ENCODE measurements around the gene HIVEP2.

Gene HIVEP2

DNA sequence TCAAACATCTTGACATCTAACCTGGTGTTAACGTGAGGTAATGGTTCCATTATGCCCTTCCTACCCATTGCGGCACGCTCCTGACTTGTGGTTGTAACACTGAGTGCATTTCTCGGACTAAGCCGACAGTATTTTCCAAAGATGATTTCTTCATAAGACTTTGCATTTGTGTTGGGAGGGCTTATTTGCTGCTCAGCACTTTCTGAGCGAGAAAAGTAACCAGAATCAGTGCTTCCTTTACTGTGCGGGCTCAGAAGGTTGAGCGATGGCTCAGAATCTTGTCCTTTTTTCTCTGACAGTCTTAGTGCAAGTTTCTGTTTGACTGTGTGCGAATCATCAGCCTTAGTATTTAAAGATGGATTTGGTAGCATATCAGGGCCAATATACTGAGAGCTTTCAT, 171.7 kb downstream of the HIVEP2 start:
- H3K27me3 Mint-ChIP-seq: no peaks in the 10 kb centered on the region
- H3K9me3 Mint-ChIP-seq: no peaks in the 10 kb centered on the region
- H3K4me3 Mint-ChIP-seq: peak overlapping the region; percentile 38
- peaks cover 56% of the 10 kb centered on the region for H3K4me1 Mint-ChIP-seq
- peak overlapping the region; percentile 91 for H3K27ac Mint-ChIP-seq
- H3K36me3 Mint-ChIP-seq: peaks cover 45% of the 10 kb centered on the region

DNA sequence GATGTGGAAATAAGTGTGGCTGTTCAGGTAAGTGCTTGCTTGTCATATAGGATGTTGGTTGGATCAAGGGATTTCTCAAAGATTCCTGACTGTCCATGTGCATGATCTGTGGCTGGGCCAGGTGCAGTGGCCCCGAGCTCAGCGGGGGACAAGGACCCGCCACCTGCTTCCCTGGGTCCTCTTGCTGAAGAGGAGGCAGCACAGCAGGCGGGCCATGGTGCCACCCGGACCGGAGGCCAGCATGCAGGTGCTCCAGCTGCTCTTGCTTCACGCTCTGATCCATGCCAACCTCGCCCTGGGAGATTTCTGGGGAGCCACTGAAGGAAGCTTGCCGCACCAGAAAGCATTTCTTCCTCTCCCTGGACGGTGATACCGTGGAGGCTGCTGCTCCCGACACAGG, 173.8 kb downstream of the HIVEP2 start:
- Mint-ChIP-seq H3K4me1 (peaks cover 68% of the 10 kb centered on the region), H3K9me3 (no peaks in the 10 kb centered on the region), H3K27ac (no peak overlapping the region)

DNA sequence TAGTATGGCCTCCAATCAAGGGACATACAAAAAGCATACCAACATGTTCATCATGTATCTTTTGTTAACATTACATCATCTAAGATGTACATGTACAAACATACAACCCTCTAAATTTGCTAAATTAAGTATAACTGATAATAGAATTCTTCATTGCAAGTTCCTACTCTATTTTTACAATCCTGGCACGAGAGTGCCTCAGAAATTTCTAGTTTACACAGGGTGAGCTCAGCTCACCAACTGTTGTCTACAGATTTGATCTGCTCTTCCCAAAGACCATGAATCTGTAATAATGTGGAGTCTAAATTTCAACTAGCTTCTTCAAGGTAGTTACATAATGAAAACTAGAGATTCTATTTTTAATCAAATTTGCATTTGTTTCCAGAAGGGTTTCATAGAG, 179.7 kb downstream of the HIVEP2 start:
- peaks cover 33% of the 10 kb centered on the region for H3K36me3 Mint-ChIP-seq
- no peaks in the 10 kb centered on the region for H3K9me3 Mint-ChIP-seq
- H3K4me3 Mint-ChIP-seq: no peak overlapping the region
- H3K4me1 Mint-ChIP-seq: peaks cover 71% of the 10 kb centered on the region
- no peaks in the 10 kb centered on the region for H3K27me3 Mint-ChIP-seq
- H3K27ac Mint-ChIP-seq: peak overlapping the region; percentile 17

More for the DNA sequence above, 173.8 kb downstream of the HIVEP2 start:
- no peaks in the 10 kb centered on the region for H3K27me3 Mint-ChIP-seq
- H3K36me3 Mint-ChIP-seq: peaks cover 58% of the 10 kb centered on the region
- H3K4me3 Mint-ChIP-seq: no peak overlapping the region

DNA sequence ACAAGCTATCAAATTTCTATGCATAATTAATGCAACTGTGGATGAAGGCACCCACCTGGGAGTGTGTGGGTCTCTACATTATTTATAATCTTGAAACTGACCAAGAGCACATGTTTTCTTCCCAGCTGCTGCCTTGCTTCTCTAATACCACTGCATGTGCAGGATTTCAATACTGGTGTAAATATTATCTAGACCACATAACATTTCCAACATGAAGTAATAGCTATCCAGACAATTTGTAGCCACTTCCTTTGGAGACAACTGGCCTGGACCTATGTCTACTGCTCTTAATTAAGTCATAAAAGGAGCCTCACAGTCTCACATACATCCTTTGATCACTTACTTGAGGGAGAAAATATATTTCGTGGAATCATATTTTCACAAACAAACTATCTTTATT, 180.7 kb downstream of the HIVEP2 start:
- Mint-ChIP-seq H3K9me3 (no peaks in the 10 kb centered on the region), H3K4me1 (peaks cover 64% of the 10 kb centered on the region), H3K4me3 (no peak overlapping the region), H3K36me3 (peaks cover 30% of the 10 kb centered on the region), H3K27me3 (no peaks in the 10 kb centered on the region), H3K27ac (peak overlapping the region; percentile 47)

DNA sequence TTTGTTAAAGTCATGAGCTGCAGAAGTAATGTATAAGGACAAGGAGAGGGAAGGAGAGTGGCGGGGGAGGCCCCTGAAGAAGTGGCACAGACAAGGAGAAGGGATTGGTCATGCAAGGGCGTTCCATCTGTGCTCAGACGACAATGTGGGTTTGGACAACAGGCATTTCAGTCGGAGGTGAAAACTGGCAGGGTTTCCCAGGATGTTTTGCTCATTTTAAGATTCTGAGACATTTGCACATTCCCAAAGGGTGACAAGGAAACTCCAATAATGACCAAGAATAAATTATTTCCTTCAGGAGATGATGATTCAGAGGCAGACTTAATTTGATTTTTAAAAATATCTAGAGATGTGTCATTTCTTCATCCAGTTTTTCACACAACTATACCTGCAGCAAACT, 181.8 kb downstream of the HIVEP2 start:
- Mint-ChIP-seq H3K27me3 (no peaks in the 10 kb centered on the region), H3K4me1 (peaks cover 61% of the 10 kb centered on the region), H3K36me3 (peaks cover 29% of the 10 kb centered on the region), H3K4me3 (no peak overlapping the region), H3K9me3 (no peaks in the 10 kb centered on the region), H3K27ac (peak overlapping the region; percentile 94)

DNA sequence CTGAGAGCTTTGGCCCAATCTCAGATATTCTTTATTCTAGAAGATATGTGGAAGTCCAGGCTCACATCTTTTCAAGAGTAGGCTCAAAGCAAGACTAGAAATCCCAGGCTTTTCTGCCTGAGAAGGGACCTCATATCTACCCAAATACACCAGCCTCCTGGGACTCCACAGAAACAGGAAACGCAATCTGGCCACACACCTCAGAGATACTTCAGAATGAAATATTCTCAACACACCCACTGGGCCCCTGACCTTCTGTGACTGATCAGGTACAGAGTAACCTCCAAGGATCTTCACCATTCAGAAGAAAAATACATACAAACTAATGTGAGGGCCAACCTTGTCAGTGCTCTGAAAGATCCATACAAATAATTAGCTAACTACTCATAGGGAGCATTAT, 183.2 kb downstream of the HIVEP2 start:
- peak overlapping the region; percentile 88 for H3K27ac Mint-ChIP-seq

DNA sequence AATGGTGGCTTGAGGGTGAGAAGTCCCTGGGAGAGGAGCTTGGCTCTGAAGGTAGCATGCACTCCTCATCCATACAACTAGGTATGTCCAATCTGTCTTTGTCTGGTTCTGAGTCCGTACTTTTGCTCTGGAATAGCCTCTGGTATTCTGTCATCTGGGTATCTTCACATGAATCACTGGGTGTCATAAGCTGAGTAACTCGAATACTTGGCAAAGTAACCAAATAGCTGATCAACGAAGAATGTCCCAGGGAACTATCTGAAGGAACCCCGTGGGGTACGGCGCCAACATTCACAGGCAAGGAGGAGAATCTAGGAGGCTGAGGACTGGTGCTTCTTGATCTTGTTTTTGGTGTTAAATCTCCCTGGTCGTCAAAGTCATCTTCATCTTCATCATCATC, 184.8 kb downstream of the HIVEP2 start:
- no peak overlapping the region for H3K4me3 Mint-ChIP-seq
- H3K9me3 Mint-ChIP-seq: peaks cover 5% of the 10 kb centered on the region
- H3K4me1 Mint-ChIP-seq: peaks cover 66% of the 10 kb centered on the region
- peaks cover 39% of the 10 kb centered on the region for H3K36me3 Mint-ChIP-seq
- H3K27ac Mint-ChIP-seq: peak overlapping the region; percentile 65
- no peaks in the 10 kb centered on the region for H3K27me3 Mint-ChIP-seq

More for the DNA sequence above, 183.2 kb downstream of the HIVEP2 start:
- Mint-ChIP-seq H3K4me3 (no peak overlapping the region), H3K27me3 (no peaks in the 10 kb centered on the region), H3K4me1 (peaks cover 60% of the 10 kb centered on the region), H3K9me3 (no peaks in the 10 kb centered on the region), H3K36me3 (peaks cover 30% of the 10 kb centered on the region)

DNA sequence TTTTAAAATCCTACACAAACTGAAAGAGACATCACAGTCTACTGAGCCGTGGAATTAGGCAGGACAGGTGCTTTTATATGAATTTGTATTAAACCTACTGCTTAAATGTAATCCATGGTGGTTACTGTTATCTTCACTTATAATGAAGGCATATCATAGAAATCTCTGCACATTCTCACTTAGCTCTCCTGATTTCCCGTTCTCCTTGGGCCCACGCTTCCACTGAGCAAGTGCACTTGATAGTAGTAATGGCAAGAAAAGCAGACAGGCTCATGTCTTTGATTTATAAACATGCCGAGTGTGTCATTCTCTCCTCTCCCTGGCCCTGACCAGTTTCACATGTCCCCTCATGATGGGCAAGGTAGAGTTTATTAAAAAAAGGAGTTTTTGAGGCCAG, 186.3 kb downstream of the HIVEP2 start:
- H3K36me3 Mint-ChIP-seq: peaks cover 43% of the 10 kb centered on the region
- H3K4me1 Mint-ChIP-seq: peaks cover 61% of the 10 kb centered on the region
- no peak overlapping the region for H3K4me3 Mint-ChIP-seq
- H3K9me3 Mint-ChIP-seq: peaks cover 5% of the 10 kb centered on the region
- peak overlapping the region; percentile 3 for H3K27ac Mint-ChIP-seq
- H3K27me3 Mint-ChIP-seq: no peaks in the 10 kb centered on the region

DNA sequence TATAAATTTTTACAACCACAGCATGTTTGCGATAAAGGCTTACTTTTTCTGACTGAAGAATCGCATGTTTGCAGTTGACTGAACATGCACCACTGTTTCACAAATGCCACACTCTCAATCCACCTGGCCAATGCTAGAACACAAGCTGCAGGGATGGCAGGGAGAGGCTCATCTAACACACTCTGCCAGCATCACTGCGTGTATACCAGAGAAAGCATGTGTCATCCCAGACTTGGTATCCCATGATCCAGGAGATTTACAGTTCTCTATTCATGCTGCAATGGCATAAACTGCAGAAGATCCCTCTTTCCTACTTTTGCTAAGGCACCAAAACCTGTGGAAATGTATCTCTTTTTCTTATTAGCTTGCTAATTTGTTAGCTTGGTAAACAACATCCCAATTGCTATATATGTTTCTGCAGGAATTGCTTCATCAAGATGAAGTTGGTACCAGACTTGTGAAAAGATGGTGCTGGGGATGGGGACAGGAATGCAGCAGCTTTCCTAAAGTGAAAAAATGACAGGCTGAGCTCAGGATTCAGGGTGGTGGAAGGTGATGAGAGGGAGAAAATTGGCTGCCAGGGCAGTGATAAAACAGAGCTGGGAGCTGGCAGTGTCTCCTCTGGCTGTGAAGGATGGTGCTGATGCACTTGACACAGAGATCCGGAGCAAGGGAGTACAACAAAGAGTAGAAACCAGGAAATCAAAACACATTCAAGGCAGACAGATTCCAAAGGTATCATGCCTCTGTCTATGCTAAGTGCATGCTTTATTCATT, 186.9 kb downstream of the HIVEP2 start:
- Mint-ChIP-seq H3K36me3 (peaks cover 48% of the 10 kb centered on the region), H3K27me3 (no peaks in the 10 kb centered on the region), H3K27ac (peak overlapping the region; percentile 59), H3K4me1 (peaks cover 61% of the 10 kb centered on the region), H3K4me3 (no peak overlapping the region), H3K9me3 (peaks cover 5% of the 10 kb centered on the region)

DNA sequence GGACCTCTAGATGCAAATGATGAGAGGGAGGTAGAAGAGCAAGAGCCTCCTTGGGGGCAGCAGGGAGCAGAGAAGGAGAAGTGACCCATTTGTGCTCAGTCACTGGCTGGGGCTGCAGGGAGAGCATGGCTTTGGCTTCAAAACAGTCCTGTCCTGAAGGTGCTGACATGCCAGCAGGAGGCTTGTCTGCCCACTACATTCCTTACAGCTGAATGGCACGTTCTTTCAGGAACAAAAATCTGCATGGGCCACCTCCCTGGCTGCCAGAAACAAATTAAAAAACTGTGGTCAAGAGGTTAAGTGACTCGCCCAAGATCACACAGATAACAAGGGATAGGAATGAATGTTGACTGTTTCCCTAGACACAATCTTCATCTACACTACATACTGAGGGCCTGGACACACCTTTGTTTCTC, 188.8 kb downstream of the HIVEP2 start:
- Mint-ChIP-seq H3K4me1 (peaks cover 51% of the 10 kb centered on the region), H3K36me3 (peaks cover 43% of the 10 kb centered on the region), H3K4me3 (no peak overlapping the region), H3K27ac (peak overlapping the region; percentile 79), H3K9me3 (peaks cover 5% of the 10 kb centered on the region), H3K27me3 (no peaks in the 10 kb centered on the region)

DNA sequence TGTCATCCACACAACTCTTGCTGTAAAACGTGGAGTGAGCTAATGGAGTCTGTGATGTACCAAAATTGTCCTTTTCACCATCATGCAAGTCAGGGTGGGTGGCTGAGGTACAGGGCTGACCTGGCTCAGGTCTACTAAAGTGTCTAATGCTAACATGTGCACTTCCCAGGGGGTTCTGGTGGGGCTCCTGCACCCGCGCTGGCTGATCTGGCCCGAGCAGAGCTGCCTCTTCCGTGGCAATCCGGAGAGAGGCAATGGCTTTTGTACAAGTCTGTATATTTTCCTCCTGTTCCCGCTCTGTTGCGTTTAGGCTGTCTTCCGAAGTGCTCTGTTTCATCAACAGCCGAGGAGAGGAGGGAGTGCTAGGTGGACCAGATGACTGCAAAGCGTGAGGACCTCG, 191.8 kb downstream of the HIVEP2 start:
- Mint-ChIP-seq H3K4me3 (no peak overlapping the region), H3K27ac (peak overlapping the region; percentile 68)

DNA sequence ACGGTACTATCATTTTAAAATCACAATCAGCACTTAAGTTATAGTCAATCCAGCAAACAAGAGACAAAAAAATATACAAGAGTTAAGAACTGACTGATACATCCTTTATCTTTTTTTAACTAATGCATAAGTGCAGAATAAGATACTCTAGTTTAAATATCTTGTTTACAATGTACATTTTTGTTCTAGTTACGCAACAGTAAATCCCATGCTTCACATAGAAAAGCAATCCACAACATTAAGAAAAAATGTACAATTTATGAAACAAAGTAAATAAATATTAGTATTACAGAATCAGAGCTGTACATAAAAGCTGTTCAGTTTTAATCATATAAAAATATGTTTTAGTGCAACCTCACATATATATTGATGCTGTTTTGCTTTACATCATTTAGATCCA, 192.6 kb downstream of the HIVEP2 start:
- H3K27me3 Mint-ChIP-seq: no peaks in the 10 kb centered on the region

More for the DNA sequence above, 191.8 kb downstream of the HIVEP2 start:
- Mint-ChIP-seq H3K36me3 (peaks cover 36% of the 10 kb centered on the region), H3K9me3 (peaks cover 5% of the 10 kb centered on the region), H3K27me3 (no peaks in the 10 kb centered on the region), H3K4me1 (peaks cover 59% of the 10 kb centered on the region)

DNA sequence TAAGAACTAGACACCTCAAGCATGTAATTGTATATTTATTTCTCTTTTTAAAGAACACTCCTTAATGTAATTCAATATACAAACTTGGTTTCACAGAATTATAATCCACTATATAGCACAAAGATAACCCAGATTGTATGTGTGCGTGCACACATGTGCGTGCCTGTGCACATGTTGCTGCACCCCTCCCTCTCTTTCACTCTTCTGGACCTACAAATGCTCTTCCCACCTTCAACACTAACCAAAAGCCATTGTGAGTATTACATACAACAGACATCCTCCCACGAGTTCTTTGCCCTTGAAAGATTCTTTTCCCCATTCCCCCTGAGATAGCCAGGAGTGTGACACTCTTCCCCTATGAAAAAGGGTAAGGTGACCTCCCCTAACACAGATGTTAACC, 193.5 kb downstream of the HIVEP2 start:
- H3K27ac Mint-ChIP-seq: peak overlapping the region; percentile 75
- H3K9me3 Mint-ChIP-seq: peaks cover 5% of the 10 kb centered on the region
- no peak overlapping the region for H3K4me3 Mint-ChIP-seq
- no peaks in the 10 kb centered on the region for H3K27me3 Mint-ChIP-seq
- peaks cover 48% of the 10 kb centered on the region for H3K4me1 Mint-ChIP-seq
- peaks cover 21% of the 10 kb centered on the region for H3K36me3 Mint-ChIP-seq

More for the DNA sequence above, 192.6 kb downstream of the HIVEP2 start:
- Mint-ChIP-seq H3K36me3 (peaks cover 27% of the 10 kb centered on the region), H3K9me3 (peaks cover 5% of the 10 kb centered on the region), H3K4me1 (peaks cover 52% of the 10 kb centered on the region), H3K4me3 (no peak overlapping the region), H3K27ac (no peak overlapping the region)

DNA sequence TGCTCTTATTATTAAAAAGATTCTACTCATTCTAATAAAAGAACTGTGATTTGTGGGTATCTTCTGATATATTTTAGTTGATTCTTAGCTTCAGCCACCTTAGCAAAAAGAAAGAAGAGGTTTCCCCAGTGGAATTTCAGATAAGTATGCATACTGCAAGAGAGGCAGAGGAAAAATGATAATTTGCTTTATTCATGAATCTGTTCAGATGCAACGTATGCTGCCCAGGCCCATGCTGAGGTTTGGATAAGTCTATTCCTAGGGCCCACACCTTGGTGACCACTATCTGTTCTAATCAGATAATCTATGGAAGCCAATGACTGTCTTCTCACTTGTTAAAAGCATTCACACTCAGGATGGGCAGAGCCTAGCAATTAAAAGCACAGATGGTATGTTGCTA, 194.0 kb downstream of the HIVEP2 start:
- peak overlapping the region; percentile 61 for H3K27ac Mint-ChIP-seq
- H3K4me3 Mint-ChIP-seq: no peak overlapping the region

DNA sequence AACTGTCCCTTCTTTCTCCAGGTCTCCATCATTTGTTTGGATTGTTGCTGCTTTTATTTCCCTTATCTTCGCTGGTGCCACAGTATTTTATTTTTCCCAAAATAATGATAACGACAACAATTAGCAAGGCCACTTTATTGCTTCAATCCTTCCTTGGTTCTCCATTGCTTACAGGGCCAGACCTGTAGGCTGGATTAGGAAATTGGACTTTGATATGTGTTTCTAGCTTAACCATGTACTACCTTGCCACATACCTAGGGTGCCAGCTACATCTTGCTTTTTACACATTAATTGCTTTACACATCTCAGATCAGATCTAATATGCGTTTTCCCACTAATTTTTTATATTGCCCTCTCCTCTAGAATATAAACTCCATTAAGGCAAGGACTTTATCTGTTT, 195.4 kb downstream of the HIVEP2 start:
- Mint-ChIP-seq H3K9me3 (no peaks in the 10 kb centered on the region), H3K27ac (peak overlapping the region; percentile 20), H3K27me3 (no peaks in the 10 kb centered on the region), H3K36me3 (peaks cover 8% of the 10 kb centered on the region), H3K4me3 (no peak overlapping the region), H3K4me1 (peaks cover 37% of the 10 kb centered on the region)

More for the DNA sequence above, 194.0 kb downstream of the HIVEP2 start:
- Mint-ChIP-seq H3K27me3 (no peaks in the 10 kb centered on the region), H3K9me3 (peaks cover 5% of the 10 kb centered on the region), H3K36me3 (peaks cover 18% of the 10 kb centered on the region), H3K4me1 (peaks cover 48% of the 10 kb centered on the region)

DNA sequence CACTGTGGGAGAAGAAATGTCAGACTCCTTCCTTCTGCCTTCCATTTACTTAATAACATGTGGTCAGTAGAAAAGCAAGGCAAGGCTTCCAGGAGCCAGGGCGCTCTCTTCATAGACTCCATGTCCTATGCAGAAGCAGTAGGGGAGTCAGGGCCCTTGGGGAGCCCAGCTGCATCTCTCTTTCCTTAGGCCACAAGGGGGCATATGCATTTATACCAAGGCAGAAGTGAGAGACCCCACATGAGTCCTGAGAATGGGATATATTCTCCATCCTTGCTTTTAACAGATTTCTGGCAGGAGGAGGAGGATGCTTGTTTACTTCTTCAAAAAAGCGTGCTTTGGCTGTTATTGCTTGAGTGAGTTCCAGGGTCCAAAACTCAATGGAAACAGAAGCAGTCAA, 198.5 kb downstream of the HIVEP2 start:
- peaks cover 24% of the 10 kb centered on the region for H3K4me1 Mint-ChIP-seq
- H3K27me3 Mint-ChIP-seq: no peaks in the 10 kb centered on the region
- H3K9me3 Mint-ChIP-seq: no peaks in the 10 kb centered on the region
- H3K36me3 Mint-ChIP-seq: no peaks in the 10 kb centered on the region
- no peak overlapping the region for H3K27ac Mint-ChIP-seq
- no peak overlapping the region for H3K4me3 Mint-ChIP-seq
